Brain microvascular endothelial cell (primary cell): ENCODE data around the gene RABAC1.

Experiments used
- DNase-seq: peaks from one replicate; pipeline ENCODE4 v3.0.0-alpha.2; 2020
- H3K27ac ChIP-seq: fragments of 250-450 bp; sonication (Bioruptor Pico); 2 replicates; pipeline ENCODE4 v1.5.1; 2020; ENCODE audit warnings: mild to moderate bottlenecking, moderate library complexity
- H3K27me3 ChIP-seq: fragments of 250-450 bp; sonication (Bioruptor Pico); replicated peaks from 2 replicates; pipeline ENCODE4 v1.5.1; 2020; ENCODE audit warnings: mild to moderate bottlenecking
- H3K36me3 ChIP-seq: fragments of 250-450 bp; sonication (Bioruptor Pico); replicated peaks from 2 replicates; pipeline ENCODE4 v1.5.1; 2020; ENCODE audit warnings: mild to moderate bottlenecking
- H3K4me3 ChIP-seq: 2 replicates; pipeline ENCODE4 v1.5.1; 2011; ENCODE audit warnings: low read depth, mild to moderate bottlenecking, control low read depth, low read length, moderate library complexity
- CTCF ChIP-seq: IDR thresholded peaks from 2 replicates; pipeline ENCODE4 v1.5.1; 2011; ENCODE audit warnings: low read depth, mild to moderate bottlenecking, moderate library complexity, low read length, control low read depth, inconsistent platforms; ENCODE audit errors: missing control alignments
- in situ Hi-C: cut with HindIII; loops from 2 replicates; pipeline ENCODE4 v1.10.0; 2017; ENCODE audit warnings: low sequenced_read_pairs, low pct_ligation_motif_present

The RABAC1 gene

DNA sequence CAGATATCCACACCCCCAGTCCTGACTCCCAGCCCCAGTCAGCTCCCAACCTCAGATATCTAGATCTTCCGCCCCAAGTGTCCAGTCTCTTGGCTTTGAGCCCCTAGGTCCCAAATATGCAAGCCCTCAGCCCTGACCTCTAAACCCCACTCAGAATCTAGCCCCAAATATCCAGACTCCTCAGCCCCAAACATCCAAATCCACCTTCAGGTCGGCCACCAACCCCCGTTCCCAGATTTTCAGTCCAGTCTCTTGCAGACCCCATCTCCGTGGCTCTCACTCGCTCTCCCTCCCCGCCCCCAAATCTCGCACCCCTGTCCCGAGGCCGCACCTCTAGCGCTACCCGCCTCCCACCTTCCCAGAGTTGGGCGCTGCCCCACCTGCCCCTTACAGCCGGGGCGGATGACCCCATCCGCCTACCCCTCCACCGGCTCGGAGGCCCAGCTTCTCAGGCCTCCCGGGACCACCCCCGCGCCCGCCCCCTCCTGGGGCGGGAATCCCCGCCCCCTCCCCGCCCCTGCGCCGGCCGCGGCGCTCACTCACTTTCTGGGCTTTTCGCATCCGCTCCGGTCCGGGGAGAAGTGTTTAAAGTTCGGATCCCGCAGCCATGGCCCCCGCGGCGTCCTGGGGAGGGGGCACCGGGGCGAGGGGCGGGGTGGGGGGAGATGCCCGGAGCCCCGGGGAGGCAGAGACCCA is 31.5 kb downstream of the RABAC1 start:
- in situ Hi-C loops: no loop called here
- Histone ChIP-seq H3K4me3 (peak overlapping the region; percentile 45), H3K36me3 (no peaks in the 10 kb centered on the region), H3K27me3 (peaks cover 68% of the 10 kb centered on the region), H3K27ac (no peak overlapping the region)
- no peak for TF ChIP-seq CTCF
- no peak for DNase-seq

DNA sequence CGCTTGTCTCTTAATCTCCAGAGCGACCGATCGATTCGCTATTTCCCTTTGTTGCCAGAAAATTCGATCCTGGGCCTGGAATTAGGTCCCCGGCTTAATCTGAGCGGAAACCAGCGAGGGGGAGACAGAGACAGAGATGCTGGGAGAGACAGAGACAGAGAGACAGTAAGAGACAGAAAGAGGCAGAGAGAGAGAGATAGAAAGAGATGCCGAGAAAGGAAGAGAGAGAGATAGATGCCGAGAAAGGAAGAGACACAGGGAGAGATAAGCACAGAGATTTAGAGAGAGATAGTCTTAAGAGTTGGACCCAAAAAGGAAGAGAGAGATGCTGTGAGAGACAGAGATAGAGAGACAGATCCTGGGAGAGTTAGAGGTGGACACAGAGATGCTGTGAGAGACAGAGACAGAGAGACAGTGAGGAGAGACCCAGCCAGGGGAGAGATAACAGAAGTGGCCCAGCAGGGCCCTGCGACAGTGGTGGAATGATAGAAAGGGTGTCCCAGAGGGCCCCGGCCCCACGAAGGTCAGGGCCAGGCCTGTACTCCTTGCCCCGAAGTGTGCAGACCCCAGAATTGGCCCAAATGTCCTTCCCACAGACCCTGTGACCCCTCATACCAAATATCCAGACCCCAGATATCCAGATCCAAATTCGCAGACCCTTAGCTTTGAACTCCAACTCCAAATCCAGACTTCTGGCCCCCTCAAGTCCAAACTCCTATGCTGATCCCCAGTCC is 32.2 kb downstream of the RABAC1 start:
- no peak for DNase-seq
- Histone ChIP-seq H3K27ac (no peak overlapping the region), H3K27me3 (peaks cover 68% of the 10 kb centered on the region), H3K36me3 (no peaks in the 10 kb centered on the region), H3K4me3 (no peak overlapping the region)
- in situ Hi-C loops: no loop called here
- no peak for TF ChIP-seq CTCF

DNA sequence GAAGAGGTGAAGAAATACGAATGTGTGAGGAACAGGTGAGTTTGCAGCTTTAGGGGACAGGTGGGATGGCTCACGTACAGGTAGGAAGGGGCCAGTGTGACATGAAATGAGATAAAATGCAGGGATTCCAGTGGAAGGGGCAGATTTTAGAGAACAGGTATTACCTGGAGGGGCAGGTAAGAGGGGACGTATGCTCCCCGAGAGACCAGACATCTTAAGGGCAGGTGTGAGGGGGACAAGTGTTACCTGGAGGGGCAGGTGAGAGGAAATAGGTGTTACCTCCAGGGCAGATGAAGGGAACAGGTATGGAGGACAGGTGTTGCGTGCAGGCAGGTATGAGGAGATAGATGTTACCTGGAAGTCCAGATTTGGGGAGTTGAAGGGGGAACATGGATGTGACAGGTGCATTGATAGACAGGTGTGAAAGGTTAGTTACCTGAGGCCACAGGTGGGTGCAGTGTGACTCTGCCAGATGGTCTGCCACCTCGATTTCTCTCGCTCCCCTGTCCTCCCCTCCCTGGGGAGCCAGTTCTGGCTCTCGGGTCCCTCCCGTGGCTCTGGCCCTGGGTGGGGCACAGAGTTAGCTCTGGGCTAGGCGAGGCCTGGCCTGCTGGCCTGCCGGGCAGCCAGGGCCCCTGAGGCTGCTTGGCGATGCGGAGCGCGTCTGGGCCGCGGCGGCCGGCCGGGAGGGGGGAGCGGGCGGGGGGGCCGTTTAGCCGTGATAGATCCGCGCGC is 32.9 kb downstream of the RABAC1 start:
- no peak for DNase-seq
- no peaks in the 10 kb centered on the region for H3K36me3 ChIP-seq
- in situ Hi-C loops: no loop called here
- H3K4me3 ChIP-seq: no peak overlapping the region
- no peak overlapping the region for H3K27ac ChIP-seq
- H3K27me3 ChIP-seq: peaks cover 65% of the 10 kb centered on the region
- TF ChIP-seq CTCF: no peak

DNA sequence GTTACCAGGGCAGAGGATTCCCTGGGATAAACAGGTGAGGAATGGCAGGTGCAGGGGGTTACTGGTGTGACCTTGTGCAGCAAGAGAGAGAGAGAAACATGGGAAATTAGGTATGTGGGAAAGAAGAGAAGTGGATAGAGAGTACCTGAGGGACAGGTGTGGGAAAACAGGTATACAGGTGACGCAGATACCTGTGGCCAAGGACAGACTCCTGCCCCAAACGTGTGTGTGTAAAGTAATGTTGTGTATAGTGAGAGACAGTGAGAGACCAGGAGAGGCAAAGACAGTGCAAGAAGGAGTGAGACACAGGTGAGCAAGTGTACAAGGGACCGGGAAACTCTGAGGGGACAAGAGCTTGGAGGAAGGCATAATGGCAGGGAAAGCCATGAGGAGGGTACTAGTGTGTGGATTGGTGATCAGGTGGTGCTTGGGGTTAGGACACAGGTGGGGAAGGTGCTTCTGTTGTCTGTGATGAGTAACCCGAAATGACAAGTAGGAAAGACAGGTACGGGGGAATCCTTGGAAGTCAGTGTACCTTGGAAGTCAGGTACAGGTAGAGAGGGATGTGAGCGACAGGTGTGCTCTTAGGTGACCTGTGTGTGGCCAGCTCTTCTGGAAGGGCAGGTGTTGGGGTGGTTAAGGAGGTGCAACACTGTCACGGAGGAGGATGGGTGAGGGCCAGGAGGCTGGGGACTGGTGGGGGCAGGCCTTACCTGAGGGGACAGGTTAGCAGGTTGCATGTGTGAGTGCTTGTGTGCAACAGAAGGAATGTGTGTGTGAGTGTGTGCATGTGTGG is 33.7 kb downstream of the RABAC1 start:
- in situ Hi-C loops: no loop called here
- Histone ChIP-seq H3K36me3 (no peaks in the 10 kb centered on the region), H3K27me3 (peaks cover 63% of the 10 kb centered on the region), H3K4me3 (no peak overlapping the region), H3K27ac (no peak overlapping the region)
- no peak for TF ChIP-seq CTCF
- no peak for DNase-seq
